Skeletal muscle satellite cell (primary cell): ENCODE measurements around the gene SMCR8.
A peak's percentile ranks its signal among the peaks of the same experiment; 100 is the strongest.
"Not testable (repeated sequence)": the region's sequence is repeated elsewhere in the genome, so short reads cannot be mapped to it uniquely, and the experiment has no call there.

Experiments used
- H3K27me3 ChIP-seq: 2 replicates; pipeline ENCODE4 v1.7.0; 2013; ENCODE audit warnings: low read length; ENCODE audit not compliant: control insufficient read depth, insufficient read depth
- H3K36me3 ChIP-seq: 2 replicates; pipeline ENCODE4 v1.7.0; 2013; ENCODE audit warnings: mild to moderate bottlenecking, control low read depth, low read length; ENCODE audit not compliant: insufficient read depth
- H3K4me1 ChIP-seq: 2 replicates; pipeline ENCODE4 v1.7.0; 2013; ENCODE audit warnings: low read length; ENCODE audit not compliant: control insufficient read depth, insufficient read depth
- H3K4me2 ChIP-seq: 2 replicates; pipeline ENCODE4 v1.7.0; 2013; ENCODE audit warnings: mild to moderate bottlenecking, low read length
- H3K4me3 ChIP-seq: 2 replicates; pipeline ENCODE4 v1.7.0; 2013; ENCODE audit warnings: low read length
- H3K9ac ChIP-seq: 2 replicates; pipeline ENCODE4 v1.7.0; 2013; ENCODE audit warnings: mild to moderate bottlenecking, low read depth, low read length, moderate library complexity
- H3K9me3 ChIP-seq: replicated peaks from 2 replicates; pipeline ENCODE4 v1.7.0; 2013; ENCODE audit warnings: mild to moderate bottlenecking, control low read depth, low read length

The SMCR8 gene

DNA sequence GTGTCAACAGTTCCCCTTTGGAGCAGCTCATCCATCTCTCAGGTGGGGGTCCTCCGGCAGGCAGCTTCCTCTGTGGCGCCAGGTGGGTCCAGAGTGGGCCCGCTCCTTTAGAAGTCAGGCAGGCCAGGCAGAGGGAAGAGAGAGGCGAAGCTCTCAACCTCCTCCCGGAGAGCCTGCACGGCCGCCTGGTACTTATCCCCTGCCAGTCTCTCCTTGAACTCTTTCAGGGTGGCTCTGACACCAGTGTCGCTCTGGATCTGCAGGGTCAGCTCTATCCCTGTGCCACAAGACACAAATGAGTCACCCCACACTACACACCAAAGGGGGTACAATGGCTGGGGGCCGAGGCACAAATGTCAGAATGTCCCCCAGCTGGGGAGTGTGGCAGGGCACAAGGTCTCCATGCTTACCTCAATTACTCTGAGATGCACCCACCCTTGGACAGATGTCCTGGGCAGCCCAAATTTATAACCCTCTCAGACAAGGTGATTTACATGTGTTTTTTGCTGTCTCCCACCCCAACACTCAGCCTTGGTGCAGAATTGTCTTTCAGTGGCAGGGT lies 13.6 kb downstream of the SMCR8 start:
- H3K9me3 ChIP-seq: no peaks in the 10 kb centered on the region
- H3K4me2 ChIP-seq: no peak overlapping the region
- H3K4me1 ChIP-seq: peaks cover 3% of the 10 kb centered on the region
- H3K4me3 ChIP-seq: no peak overlapping the region
- peaks cover 23% of the 10 kb centered on the region for H3K36me3 ChIP-seq
- no peak overlapping the region for H3K9ac ChIP-seq
- H3K27me3 ChIP-seq: no peaks in the 10 kb centered on the region

DNA sequence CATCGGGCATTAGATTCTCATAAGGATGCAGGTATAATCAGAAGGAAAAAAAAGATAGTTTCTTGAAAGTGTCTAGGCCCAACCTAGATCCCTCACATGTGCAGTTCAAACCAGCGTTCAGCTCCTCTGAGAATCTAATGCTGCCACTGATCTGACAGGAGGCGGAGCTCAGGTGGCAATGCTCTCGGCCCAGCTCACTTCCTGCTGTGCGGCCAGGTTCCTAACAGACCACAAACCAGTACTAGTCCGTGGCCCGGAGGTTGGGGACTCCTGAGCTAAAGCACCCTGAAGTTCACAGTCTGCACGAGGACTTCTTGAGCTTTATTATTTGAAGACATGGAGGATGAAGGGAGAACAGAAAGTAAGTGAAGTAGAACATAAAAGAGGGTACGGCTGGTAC lies 16.8 kb downstream of the SMCR8 start:
- H3K9me3 ChIP-seq: no peaks in the 10 kb centered on the region
- H3K4me1 ChIP-seq: no peaks in the 10 kb centered on the region
- H3K27me3 ChIP-seq: no peaks in the 10 kb centered on the region
- H3K4me2 ChIP-seq: no peak overlapping the region
- peaks cover 7% of the 10 kb centered on the region for H3K36me3 ChIP-seq
- H3K4me3 ChIP-seq: no peak overlapping the region
- H3K9ac ChIP-seq: no peak overlapping the region

GRCh38 chr17:18332909-18333489 lies 17.9 kb downstream of the SMCR8 start:
- H3K9me3 ChIP-seq: no peaks in the 10 kb centered on the region
- peaks cover 7% of the 10 kb centered on the region for H3K36me3 ChIP-seq
- no peaks in the 10 kb centered on the region for H3K27me3 ChIP-seq
- no peak overlapping the region for H3K4me3 ChIP-seq
- H3K9ac ChIP-seq: no peak overlapping the region
- H3K4me1 ChIP-seq: no peaks in the 10 kb centered on the region
- no peak overlapping the region for H3K4me2 ChIP-seq

DNA sequence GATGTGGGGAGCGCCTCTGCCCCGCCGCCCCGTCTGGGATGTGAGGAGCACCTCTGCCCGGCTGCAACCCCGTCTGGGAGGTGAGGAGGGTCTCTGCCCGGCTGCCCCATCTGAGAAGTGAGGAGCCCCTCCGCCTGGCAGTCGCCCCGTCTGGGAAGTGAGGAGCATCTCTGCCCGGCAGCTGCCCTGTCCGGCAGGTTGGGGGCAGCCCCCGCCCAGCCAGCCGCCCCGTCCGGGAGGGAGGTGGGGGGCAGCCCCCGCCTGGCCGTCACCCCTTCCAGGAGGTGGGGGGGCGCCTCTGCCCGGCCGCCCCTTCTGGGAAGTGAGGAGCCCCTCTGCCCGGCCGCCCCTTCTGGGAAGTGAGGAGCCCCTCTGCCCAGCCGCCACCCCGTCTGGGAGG lies 23.1 kb downstream of the SMCR8 start:
- not testable (repeated sequence) for H3K4me2 ChIP-seq, H3K9me3 ChIP-seq, H3K27me3 ChIP-seq, H3K9ac ChIP-seq, H3K4me3 ChIP-seq, H3K4me1 ChIP-seq
- H3K36me3 ChIP-seq: peaks cover 11% of the 10 kb centered on the region

DNA sequence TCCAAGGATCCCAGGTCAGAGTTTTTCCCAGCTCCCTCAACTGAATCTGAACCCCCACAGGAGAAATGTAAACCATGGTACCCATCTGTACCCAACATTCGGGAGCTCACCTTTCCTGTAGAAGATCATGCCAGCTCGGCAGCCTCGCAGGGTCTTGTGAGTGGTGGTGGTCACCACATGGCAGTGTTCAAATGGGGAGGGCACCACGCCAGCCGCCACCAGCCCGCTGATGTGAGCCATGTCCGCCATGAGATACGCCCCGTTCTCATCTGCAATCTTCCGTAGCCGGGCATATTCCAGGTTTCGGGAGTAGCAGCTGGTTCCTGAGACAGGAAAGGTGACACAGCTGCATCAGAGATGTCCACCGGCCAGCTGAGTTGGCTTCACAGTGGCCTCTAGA lies 24.8 kb downstream of the SMCR8 start:
- Histone ChIP-seq H3K4me3 (no peak overlapping the region), H3K9me3 (no peaks in the 10 kb centered on the region), H3K4me2 (no peak overlapping the region), H3K36me3 (peaks cover 7% of the 10 kb centered on the region), H3K4me1 (no peaks in the 10 kb centered on the region), H3K9ac (no peak overlapping the region), H3K27me3 (no peaks in the 10 kb centered on the region)

- Histone ChIP-seq H3K4me2 (no peak overlapping the region), H3K4me3 (no peak overlapping the region), H3K36me3 (peaks cover 22% of the 10 kb centered on the region), H3K9me3 (no peaks in the 10 kb centered on the region), H3K9ac (no peak overlapping the region), H3K27me3 (no peaks in the 10 kb centered on the region), H3K4me1 (no peaks in the 10 kb centered on the region)
These were observed 28.9 kb downstream of the SMCR8 start for GRCh38 chr17:18344021-18344420.

- H3K4me1 ChIP-seq: peaks cover 5% of the 10 kb centered on the region
- no peak overlapping the region for H3K9ac ChIP-seq
- no peak overlapping the region for H3K4me3 ChIP-seq
- peaks cover 8% of the 10 kb centered on the region for H3K36me3 ChIP-seq
- no peaks in the 10 kb centered on the region for H3K9me3 ChIP-seq
- H3K4me2 ChIP-seq: no peak overlapping the region
- no peaks in the 10 kb centered on the region for H3K27me3 ChIP-seq
These were observed 38.4 kb downstream of the SMCR8 start for GRCh38 chr17:18353541-18353940.

GRCh38 chr17:18356624-18357023 lies 41.5 kb downstream of the SMCR8 start:
- no peak overlapping the region for H3K4me2 ChIP-seq
- no peak overlapping the region for H3K4me3 ChIP-seq
- H3K4me1 ChIP-seq: peaks cover 5% of the 10 kb centered on the region
- no peaks in the 10 kb centered on the region for H3K27me3 ChIP-seq
- H3K9me3 ChIP-seq: no peaks in the 10 kb centered on the region
- no peak overlapping the region for H3K9ac ChIP-seq
- peaks cover 8% of the 10 kb centered on the region for H3K36me3 ChIP-seq

DNA sequence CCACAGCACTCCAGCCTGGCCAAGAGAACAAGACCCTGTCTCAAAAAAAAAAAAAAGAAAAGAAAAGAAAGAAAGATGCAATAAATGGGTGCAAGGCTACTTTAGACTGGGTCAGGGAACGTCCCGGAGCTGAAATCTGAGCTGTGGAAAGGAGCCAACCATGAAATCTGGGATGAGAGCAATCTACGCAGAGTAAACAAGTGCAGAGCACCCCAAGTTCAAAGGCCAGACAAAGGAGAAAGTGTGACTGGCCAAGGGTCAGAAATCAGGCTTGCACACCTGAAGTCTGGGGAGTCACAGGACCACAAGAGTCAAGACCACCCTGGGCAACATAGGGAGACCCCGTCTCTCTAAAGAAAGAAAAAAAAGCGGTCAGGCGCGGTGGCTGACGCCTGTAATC lies 45.4 kb downstream of the SMCR8 start:
- no peaks in the 10 kb centered on the region for H3K9me3 ChIP-seq

DNA sequence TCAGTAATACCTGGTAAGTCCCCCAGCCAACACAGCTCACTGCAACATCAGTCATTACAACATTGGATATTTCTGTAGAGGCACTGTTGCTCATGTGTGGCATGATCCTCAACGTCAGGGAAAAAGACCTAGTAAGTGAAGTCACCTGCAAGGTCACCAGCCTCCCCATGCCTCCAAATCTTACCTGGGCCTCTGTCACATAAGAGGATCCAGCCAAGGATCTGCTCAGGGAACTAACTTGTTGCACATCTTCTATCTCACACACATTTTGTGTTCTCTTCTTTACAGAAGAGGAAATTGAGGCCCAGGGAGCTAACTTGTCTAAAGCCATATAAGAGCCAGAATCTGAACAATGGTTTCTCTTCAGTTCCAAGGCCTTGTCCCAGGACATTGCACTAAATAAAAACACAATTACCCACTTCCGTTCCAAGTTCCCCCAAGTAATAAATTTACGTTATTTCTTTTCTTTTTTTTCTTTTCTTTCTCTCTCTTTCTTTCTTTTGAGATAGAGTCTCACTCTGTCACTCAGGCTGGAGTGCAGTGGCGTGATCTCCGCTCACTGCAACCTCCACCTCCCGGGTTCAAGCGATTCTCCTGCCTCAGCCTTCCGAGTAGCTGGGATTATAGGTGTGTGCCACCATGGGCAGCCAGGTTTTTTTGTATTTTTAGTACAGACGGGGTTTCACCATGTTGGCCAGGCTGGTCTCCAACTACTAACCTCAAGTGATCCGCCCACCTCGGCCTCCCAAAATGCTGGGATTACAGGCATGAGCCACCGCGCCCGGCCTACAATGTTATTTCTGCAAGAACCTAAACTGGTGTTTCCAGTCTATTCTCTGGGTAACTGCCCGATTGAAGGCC lies 47.0 kb downstream of the SMCR8 start:
- Histone ChIP-seq H3K9me3 (no peaks in the 10 kb centered on the region), H3K27me3 (no peaks in the 10 kb centered on the region), H3K4me3 (peak overlapping the region; percentile 87), H3K9ac (peak overlapping the region; percentile 76), H3K36me3 (no peaks in the 10 kb centered on the region), H3K4me1 (peaks cover 6% of the 10 kb centered on the region), H3K4me2 (peak overlapping the region; percentile 81)

More for the DNA sequence above, 45.4 kb downstream of the SMCR8 start:
- H3K9ac ChIP-seq: no peak overlapping the region
- H3K4me1 ChIP-seq: peaks cover 11% of the 10 kb centered on the region
- H3K36me3 ChIP-seq: no peaks in the 10 kb centered on the region
- no peak overlapping the region for H3K4me3 ChIP-seq
- no peaks in the 10 kb centered on the region for H3K27me3 ChIP-seq
- H3K4me2 ChIP-seq: no peak overlapping the region

DNA sequence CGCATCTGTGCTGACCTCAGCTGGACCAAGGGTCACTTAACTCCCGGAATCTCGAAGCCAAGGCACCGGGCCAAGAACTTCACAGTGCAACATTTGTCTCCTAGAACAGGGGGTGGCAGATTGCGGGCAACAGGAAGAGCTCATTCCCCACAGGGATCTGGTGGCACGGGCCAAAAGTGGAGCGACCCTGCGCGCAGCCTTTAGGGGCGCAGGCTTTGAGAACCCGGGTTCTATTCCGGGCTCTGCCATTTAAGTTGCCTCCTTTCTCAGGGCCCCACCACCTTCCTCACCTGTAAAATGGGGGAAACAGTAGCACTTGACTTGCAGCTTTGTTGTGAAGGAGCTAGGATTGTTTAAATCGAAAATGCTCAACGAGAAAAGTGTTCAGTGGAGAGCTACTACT lies 47.6 kb downstream of the SMCR8 start:
- Histone ChIP-seq H3K4me1 (peaks cover 6% of the 10 kb centered on the region), H3K4me2 (peak overlapping the region; percentile 81), H3K36me3 (no peaks in the 10 kb centered on the region), H3K9me3 (no peaks in the 10 kb centered on the region), H3K4me3 (peak overlapping the region; percentile 87), H3K27me3 (no peaks in the 10 kb centered on the region), H3K9ac (peak overlapping the region; percentile 76)
